A204.1 (cell line): ENCODE measurements around the gene POLR2L.

ENCODE experiments used
- FAIRE-seq: peaks from 2 replicates; lab custom pipeline; 2012; peaks lifted over from hg19 to GRCh38; lab: Jason Lieb, UNC

Gene POLR2L

GRCh38 chr11:838441-839279 lies 3.7 kb downstream of the POLR2L start:
- FAIRE-seq, result no peak

GRCh38 chr11:837990-838307 lies 4.4 kb downstream of the POLR2L start:
- no peak for FAIRE-seq

- FAIRE-seq, result no peak
Observed at GRCh38 chr11:837189-837989, 4.9 kb downstream of the POLR2L start.

- no peak for FAIRE-seq
Observed at GRCh38 chr11:836700-837099, 5.6 kb downstream of the POLR2L start.

GRCh38 chr11:836274-836673 lies 6.1 kb downstream of the POLR2L start:
- FAIRE-seq, result no peak

GRCh38 chr11:834371-835316 lies 7.7 kb downstream of the POLR2L start:
- no peak for FAIRE-seq

GRCh38 chr11:833849-834311 lies 8.4 kb downstream of the POLR2L start:
- no peak for FAIRE-seq

- FAIRE-seq, result no peak
Observed at GRCh38 chr11:833114-833791, 9.1 kb downstream of the POLR2L start.

GRCh38 chr11:832529-833113 lies 9.7 kb downstream of the POLR2L start, which contains the start of gene CD151:
Gene CD151, plus strand, starts transcription at chr11:832952. Its CDS starts 3,118 bp downstream, at chr11:836070.
- FAIRE-seq, result no peak

- FAIRE-seq, result no peak
Observed at GRCh38 chr11:831961-832528, 10.3 kb downstream of the POLR2L start.

- FAIRE-seq, result no peak
Observed at GRCh38 chr11:831118-831864, 11.0 kb downstream of the POLR2L start.

- no peak for FAIRE-seq
Observed at GRCh38 chr11:830295-831117, 11.8 kb downstream of the POLR2L start.

- FAIRE-seq, result no peak
Observed at GRCh38 chr11:829847-830294, 12.5 kb downstream of the POLR2L start.

GRCh38 chr11:829176-829846 lies 13.0 kb downstream of the POLR2L start:
- no peak for FAIRE-seq

- FAIRE-seq, result no peak
Observed at GRCh38 chr11:828506-829175, 13.7 kb downstream of the POLR2L start.

GRCh38 chr11:827897-828192 lies 14.5 kb downstream of the POLR2L start, which contains the start of gene CRACR2B:
Gene CRACR2B, plus strand, starts transcription at chr11:827919. Its CDS starts 689 bp downstream, at chr11:828608.
- no peak for FAIRE-seq

GRCh38 chr11:827146-827896 lies 15.0 kb downstream of the POLR2L start:
- FAIRE-seq, result no peak

GRCh38 chr11:826836-827145 lies 15.5 kb downstream of the POLR2L start:
- FAIRE-seq, result no peak
